Measurements from ENCODE around the gene PHLPP2.

DNA sequence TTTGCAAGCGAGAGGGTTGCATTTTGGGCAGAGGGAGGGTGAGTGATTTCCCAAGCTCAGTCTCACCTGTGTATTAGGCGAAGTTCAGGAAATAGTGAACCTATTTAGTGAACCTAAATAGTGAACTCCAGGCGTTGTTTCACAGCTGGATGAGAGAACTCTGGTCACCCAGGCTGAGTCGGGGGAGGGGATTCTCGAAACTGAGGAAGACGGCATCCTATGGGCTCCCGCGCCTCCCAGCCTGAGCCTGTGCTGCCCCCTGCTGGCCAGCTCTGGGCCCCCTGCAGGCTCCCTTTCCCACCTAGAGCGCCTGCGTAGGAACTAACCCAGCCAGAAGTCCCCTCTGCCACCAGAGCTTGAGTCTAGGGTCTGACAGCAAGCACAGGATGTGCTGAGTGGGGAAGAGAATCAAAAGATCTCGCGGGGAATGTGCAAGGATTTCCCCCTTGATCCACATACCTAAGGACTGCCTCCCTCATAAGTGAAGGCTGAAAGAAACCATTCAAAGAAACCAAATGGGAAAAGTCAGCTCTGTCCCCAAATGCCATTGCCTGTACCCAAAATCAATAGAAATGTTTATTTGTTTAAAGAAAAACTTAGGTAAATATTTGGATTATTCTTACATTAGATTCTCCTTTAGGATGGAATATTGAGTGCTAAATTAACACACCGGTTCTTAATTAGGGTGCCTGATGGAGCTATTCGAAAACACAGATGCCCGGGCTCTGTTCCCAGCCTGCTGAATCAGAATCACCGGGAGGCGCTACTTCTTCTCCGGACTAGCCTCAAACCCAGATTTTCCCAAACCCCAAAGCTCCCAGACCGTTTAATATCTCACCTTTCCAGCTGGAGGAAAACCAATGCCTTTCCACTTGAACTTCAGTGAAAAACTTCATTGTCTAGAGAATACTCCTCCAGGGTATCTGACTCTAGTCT lies 113.3 kb downstream of the PHLPP2 start:
- peak; percentile 85 for TF ChIP-seq CTCF (IDR thresholded peaks at IDR 0.05; ENCODE audit: low read depth, low read length)
- no peak for TF ChIP-seq POLR2A (IDR thresholded peaks at IDR 0.05; ENCODE audit: extremely low read depth, insufficient read length)
- TF ChIP-seq MYC (IDR thresholded peaks at IDR 0.05; ENCODE audit: low read depth, low read length) = no peak
